H1 (cell line): Measurements from ENCODE around the gene LHFPL2. TPM values are rescaled to one million over a fixed set of nuclear protein-coding genes. Genes with fewer than 3 reads are reported as not detected.

Experiments used
- CTCF ChIA-PET: fragments of 300-600 bp; sonication (Branson Sonifier 250); formaldehyde crosslinking; loops from one replicate; lab custom pipeline; 2021; ENCODE audit not compliant: partially characterized antibody; lab: Charles Lee
- POLR2A ChIA-PET: fragments of 300-600 bp; sonication (Branson Sonifier 250); formaldehyde crosslinking; loops from one replicate; lab custom pipeline; 2021; ENCODE audit warnings: inconsistent platforms; ENCODE audit not compliant: partially characterized antibody; lab: Charles Lee
- DNase-seq, 2 experiments: peaks; one replicate each; pipeline versions ENCODE4 v3.0.0 to v3.0.0-alpha.2; 2010 to 2022; ENCODE audit warnings: low spot score in 2 of 2, low read depth in 1 of 2, mixed read lengths in 1 of 2
- FAIRE-seq: peaks from 2 replicates; lab custom pipeline; 2011; peaks lifted over from hg19 to GRCh38; lab: Jason Lieb, UNC
- H2AFZ ChIP-seq: 2 replicates; pipeline ENCODE4 v1.8.1; 2012; ENCODE audit warnings: low read length, inconsistent platforms
- H2AK5ac ChIP-seq: 2 replicates; pipeline ENCODE4 v1.6.1; 2013; ENCODE audit warnings: low read depth, low read length
- H2BK120ac ChIP-seq: replicated peaks from 2 replicates; pipeline ENCODE3; 2013; ENCODE audit warnings: low read depth, low read length, inconsistent platforms
- H2BK12ac ChIP-seq: 2 replicates; pipeline ENCODE4 v1.6.1; 2013; ENCODE audit warnings: low read depth, low read length
- H2BK15ac ChIP-seq: 2 replicates; pipeline ENCODE4 v1.6.1; 2013; ENCODE audit warnings: low read length
- H2BK20ac ChIP-seq: 2 replicates; pipeline ENCODE4 v1.6.1; 2013; ENCODE audit warnings: low read length
- H2BK5ac ChIP-seq: 2 replicates; pipeline ENCODE4 v1.6.1; 2013; ENCODE audit warnings: low read depth, low read length
- H3K14ac ChIP-seq: 2 replicates; pipeline ENCODE4 v1.6.1; 2013; ENCODE audit warnings: inconsistent platforms; ENCODE audit not compliant: insufficient read length
- H3K18ac ChIP-seq: 2 replicates; pipeline ENCODE4 v1.6.1; 2013; ENCODE audit warnings: low read length; ENCODE audit errors: extremely low read depth
- H3K23ac ChIP-seq: 2 replicates; pipeline ENCODE4 v1.6.1; 2013; ENCODE audit warnings: inconsistent platforms; ENCODE audit not compliant: insufficient read length
- H3K23me2 ChIP-seq: 2 replicates; pipeline ENCODE4 v1.6.1; 2013; ENCODE audit warnings: low read depth, low read length
- H3K27ac ChIP-seq: 2 replicates; pipeline ENCODE4 v1.6.1; 2011; ENCODE audit warnings: low read depth, low read length, inconsistent platforms
- H3K27me3 ChIP-seq, 4 experiments: replicated peaks in 1 of 4; 1 replicate in 1 of 4; 2 replicates in 3 of 4; pipeline versions ENCODE4 v1.6.1 to v1.8.1; 2011 to 2013; ENCODE audit warnings: low read length in 3 of 4, mild to moderate bottlenecking in 3 of 4, inconsistent platforms in 2 of 4, mixed read lengths in 2 of 4, moderate library complexity in 1 of 4; ENCODE audit not compliant: control insufficient read depth in 3 of 4, insufficient read depth in 3 of 4; ENCODE audit errors: extremely low read depth in 1 of 4
- H3K36me3 ChIP-seq, 4 experiments: 2 replicates each; pipeline versions ENCODE4 v1.6.1 to v1.8.1; 2011 to 2013; ENCODE audit warnings: mild to moderate bottlenecking in 4 of 4, low read length in 3 of 4, moderate library complexity in 2 of 4, control low read depth in 1 of 4, inconsistent platforms in 1 of 4; ENCODE audit not compliant: insufficient read depth in 4 of 4, control insufficient read depth in 2 of 4
- H3K4ac ChIP-seq: replicated peaks from 2 replicates; pipeline ENCODE3; 2013; ENCODE audit warnings: low read length, low read depth, mixed read lengths, inconsistent platforms; ENCODE audit not compliant: insufficient read length
- H3K4me1 ChIP-seq, 4 experiments: replicated peaks in 1 of 4; 1 replicate in 1 of 4; 2 replicates in 3 of 4; pipeline versions ENCODE4 v1.6.1 to v1.8.1; 2011 to 2013; ENCODE audit warnings: low read length in 3 of 4, inconsistent platforms in 2 of 4, mixed read lengths in 1 of 4; ENCODE audit not compliant: insufficient read depth in 4 of 4, control insufficient read depth in 3 of 4
- H3K4me2 ChIP-seq, 2 experiments: 2 replicates each; pipeline versions ENCODE4 v1.6.1 to v1.8.1; 2011 to 2013; ENCODE audit warnings: low read depth in 2 of 2, low read length in 2 of 2, control low read depth in 1 of 2, inconsistent platforms in 1 of 2, mild to moderate bottlenecking in 1 of 2; ENCODE audit not compliant: insufficient read depth in 1 of 2
- H3K4me3 ChIP-seq, 4 experiments: fragments of 200-600, 300-600 bp in 1 of 4; sonication (generic), shearing (Covaris generic), sonication (Bioruptor Twin) in 1 of 4; 2 replicates each; pipeline versions ENCODE4 v1.5.1 to v1.8.1; 2011 to 2016; ENCODE audit warnings: low read length in 4 of 4, low read depth in 3 of 4, control low read depth in 2 of 4, inconsistent platforms in 2 of 4, mild to moderate bottlenecking in 2 of 4, mixed read lengths in 1 of 4, moderate library complexity in 1 of 4; ENCODE audit not compliant: insufficient read depth in 2 of 4; ENCODE audit errors: extremely low read depth in 1 of 4
- H3K56ac ChIP-seq: replicated peaks from 2 replicates; pipeline ENCODE3; 2013; ENCODE audit warnings: low read depth, mild to moderate bottlenecking, mixed read lengths, low read length, inconsistent platforms; ENCODE audit not compliant: insufficient read length
- H3K79me1 ChIP-seq: 2 replicates; pipeline ENCODE4 v1.6.1; 2013; ENCODE audit warnings: low read depth, low read length, control low read depth
- H3K79me2 ChIP-seq, 2 experiments: 2 replicates each; pipeline versions ENCODE4 v1.6.1 to v1.8.1; 2012 to 2013; ENCODE audit warnings: low read length in 2 of 2, mild to moderate bottlenecking in 2 of 2, inconsistent platforms in 1 of 2; ENCODE audit not compliant: insufficient read depth in 2 of 2, control insufficient read depth in 1 of 2
- H3K9ac ChIP-seq, 4 experiments: replicated peaks in 1 of 4; 1 replicate in 1 of 4; 2 replicates in 3 of 4; pipeline versions ENCODE4 v1.6.1 to v1.8.1; 2011 to 2013; ENCODE audit warnings: low read depth in 3 of 4, low read length in 3 of 4, control low read depth in 2 of 4, mild to moderate bottlenecking in 2 of 4, moderate library complexity in 2 of 4, inconsistent platforms in 1 of 4; ENCODE audit errors: extremely low read depth in 1 of 4
- H3K9me3 ChIP-seq, 2 experiments: 2 replicates each; pipeline versions ENCODE4 v1.6.1 to v1.8.1; 2012 to 2013; ENCODE audit warnings: mild to moderate bottlenecking in 2 of 2, moderate library complexity in 2 of 2, control low read depth in 1 of 2, inconsistent platforms in 1 of 2, low read depth in 1 of 2, low read length in 1 of 2, mixed read lengths in 1 of 2; ENCODE audit not compliant: insufficient read depth in 2 of 2
- H4K20me1 ChIP-seq, 2 experiments: replicated peaks in 1 of 2; 2 replicates each; pipeline versions ENCODE3 to v1.8.1; 2011 to 2013; ENCODE audit warnings: inconsistent platforms in 2 of 2, low read length in 2 of 2, mild to moderate bottlenecking in 1 of 2; ENCODE audit not compliant: insufficient read depth in 2 of 2, control insufficient read depth in 1 of 2
- H4K5ac ChIP-seq: 2 replicates; pipeline ENCODE4 v1.6.1; 2013; ENCODE audit warnings: low read length, low read depth, mixed read lengths, inconsistent platforms; ENCODE audit not compliant: insufficient read length
- H4K8ac ChIP-seq: 2 replicates; pipeline ENCODE4 v1.8.0; 2013; ENCODE audit warnings: mild to moderate bottlenecking, moderate library complexity, low read length, inconsistent platforms; ENCODE audit not compliant: insufficient read depth; ENCODE audit errors: extremely low read depth
- H4K91ac ChIP-seq: replicated peaks from 2 replicates; pipeline ENCODE3; 2013; ENCODE audit warnings: low read length, mixed read lengths, inconsistent platforms; ENCODE audit not compliant: insufficient read length
- WGBS, 2 experiments: shearing (Covaris generic) in 1 of 2; methylation state at CpG; one replicate each; pipeline versions ENCODE4 v1.1.6 to v1.1.7; 2013 to 2015; ENCODE audit warnings: low lambda C conversion rate in 2 of 2, mixed read lengths in 2 of 2, inconsistent platforms in 1 of 2, low coverage in 1 of 2, missing lambda C conversion rate in 1 of 2; ENCODE audit not compliant: insufficient replicate concordance in 2 of 2, insufficient coverage in 1 of 2, insufficient read length in 1 of 2; ENCODE audit errors: extremely low coverage in 1 of 2, missing lambda C conversion rate in 1 of 2; 5-methylcytosine and 5-hydroxymethylcytosine counted together
- polyA plus RNA-seq, 7 experiments: library from polyadenylated mRNA; depleted of rRNA in 3 of 7; stranded (reverse) in 5 of 7; unstranded in 2 of 7; fragments of >200 nt in 5 of 7; fragments of 200-250 nt in 2 of 7; gene quantifications; 1 replicate in 5 of 7; 2 replicates in 1 of 7; 4 replicates in 1 of 7; pipeline versions ENCODE4 v1.2.1 to v1.2.3, GENCODE V29; 2011 to 2013; ENCODE audit warnings: missing spikeins in 2 of 7, mixed read lengths in 2 of 7
- total RNA-seq: library from RNA; stranded (reverse); fragmentation: NEBNext Ultra II Directional; extraction: Animal tissue kit (Norgen Biotek cat#: 25700); gene quantifications from 2 replicates; pipeline ENCODE4 v1.2.1, GENCODE V29; 2021

Gene LHFPL2
- total and polyA plus RNA-seq, 2 of the 8 experiments (the other 6 are each of a cell fraction or from before 2014, with no cell fraction given) = 9.6 to 43.0 TPM

DNA sequence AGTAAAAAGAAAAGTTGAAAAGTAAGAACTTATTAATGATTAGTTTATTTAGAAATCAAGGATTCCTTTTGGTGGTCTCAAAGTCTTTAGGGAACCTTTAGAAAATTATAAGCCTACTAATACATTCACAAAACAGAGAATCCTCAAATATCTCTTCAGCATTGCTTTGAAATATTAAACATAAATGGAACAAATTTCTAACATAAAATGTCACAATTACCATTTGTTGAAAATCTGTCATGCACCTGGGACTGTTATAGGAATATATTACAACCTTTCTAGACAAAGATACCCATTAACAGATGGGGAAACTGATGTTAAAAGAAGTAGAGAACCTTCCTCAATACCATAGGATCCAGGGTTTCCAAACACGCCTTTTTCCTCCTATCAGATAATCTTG lies 83.2 kb downstream of the LHFPL2 start:
- CTCF ChIA-PET = interaction anchor here (1.7 to 2.0 kb wide), 3 partner anchors 28 to 60 kb away, joined by 4 to 7 read pairs (median 7); no protein-coding TSS in a partner anchor
- no peak overlapping the region for H4K91ac ChIP-seq
- 93% methylated on average over 1 of the region's 1 CpG; no CpG with 5 or more reads in 1 of the 2 experiments for WGBS, 2 experiments

More for the DNA sequence above, 83.2 kb downstream of the LHFPL2 start:
- Histone ChIP-seq H3K23ac (no peak overlapping the region), H3K56ac (no peak overlapping the region), H2BK120ac (no peak overlapping the region), H3K18ac (no peak overlapping the region), H3K14ac (no peak overlapping the region), H4K20me1 (peaks cover 3 to 8% of the 10 kb centered on the region in 2 experiments), H2BK12ac (no peak overlapping the region), H2BK15ac (no peak overlapping the region), H2AFZ (no peak overlapping the region), H2BK20ac (no peak overlapping the region), H3K79me1 (no peaks in the 10 kb centered on the region), H3K36me3 (peaks cover 0 to 4% (median 3%) of the 10 kb centered on the region in 4 experiments; a peak in 4 of 8 replicates), H3K27ac (no peak overlapping the region), H3K79me2 (peaks cover 0 to 55% of the 10 kb centered on the region in 2 experiments; a peak in 2 of 4 replicates), H3K23me2 (no peaks in the 10 kb centered on the region), H3K9me3 (no peaks in the 10 kb centered on the region), H3K4me2 (no peak overlapping the region), H3K4me3 (no peak overlapping the region), H4K5ac (no peak overlapping the region), H3K4me1 (peaks cover 0 to 10% (median 7%) of the 10 kb centered on the region in 4 experiments; a peak in 5 of 7 replicates), H3K9ac (no peak overlapping the region), H3K4ac (no peak overlapping the region), H2BK5ac (no peak overlapping the region), H3K27me3 (no peaks in the 10 kb centered on the region), H2AK5ac (no peak overlapping the region), H4K8ac (no peak overlapping the region)
- DNase-seq (no peak), FAIRE-seq (no peak)
- POLR2A ChIA-PET = no interaction called here
